Embryonic facial prominence (tissue), 1 donor: Measurements from ENCODE around the gene PNPLA2.

Source experiments
- DNase-seq: peaks from one replicate; pipeline ENCODE4 v3.0.0-alpha.2; 2016; ENCODE audit errors: extremely low spot score

The PNPLA2 gene

GRCh38 chr11:783581-784015 lies 35.1 kb upstream of the PNPLA2 start:
- peak; percentile 71 for DNase-seq

DNA sequence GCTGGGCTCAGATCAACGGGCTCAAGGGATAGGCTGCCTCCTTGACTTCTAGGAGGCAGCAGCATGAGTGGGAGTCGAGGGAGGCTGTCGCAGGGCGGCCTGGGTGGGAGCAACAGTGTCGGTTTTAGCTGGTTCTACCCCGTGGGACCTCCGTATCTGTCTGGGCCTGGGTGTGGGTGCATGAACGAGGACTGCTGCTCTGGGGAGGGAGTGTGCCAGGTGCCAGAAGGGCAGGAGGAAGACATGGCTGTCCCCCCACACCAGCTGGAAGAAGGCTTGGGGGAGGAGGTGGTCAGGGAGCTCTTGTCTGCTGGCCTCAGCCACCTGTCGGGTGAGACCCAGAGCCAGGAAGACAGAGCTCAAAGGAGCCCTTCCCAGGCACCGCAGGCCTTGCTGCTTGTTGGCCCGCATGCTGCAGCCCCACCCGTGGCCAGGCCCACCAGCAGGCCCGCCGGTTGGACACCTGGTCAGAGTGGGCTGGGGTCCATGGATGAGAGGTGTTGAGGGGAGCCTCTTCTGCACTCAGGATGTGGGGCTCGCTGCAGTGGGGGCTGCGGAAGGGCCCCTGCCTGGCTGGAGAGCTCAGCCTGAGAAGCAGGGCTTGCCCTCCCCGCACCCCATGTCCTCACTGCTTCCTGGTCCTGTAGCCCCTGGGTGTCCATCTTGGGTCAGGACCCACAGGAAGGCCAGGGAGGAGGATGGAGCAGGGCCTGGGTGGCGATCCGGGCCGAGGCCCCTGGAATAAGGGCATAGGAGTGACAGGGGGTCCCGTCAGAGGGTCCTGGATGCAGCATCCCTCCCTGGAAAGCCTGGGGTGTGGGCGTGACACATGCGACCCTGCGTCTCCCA lies 32.3 kb upstream of the PNPLA2 start:
- no peak for DNase-seq

GRCh38 chr11:787084-787675 lies 31.5 kb upstream of the PNPLA2 start:
- no peak for DNase-seq

DNA sequence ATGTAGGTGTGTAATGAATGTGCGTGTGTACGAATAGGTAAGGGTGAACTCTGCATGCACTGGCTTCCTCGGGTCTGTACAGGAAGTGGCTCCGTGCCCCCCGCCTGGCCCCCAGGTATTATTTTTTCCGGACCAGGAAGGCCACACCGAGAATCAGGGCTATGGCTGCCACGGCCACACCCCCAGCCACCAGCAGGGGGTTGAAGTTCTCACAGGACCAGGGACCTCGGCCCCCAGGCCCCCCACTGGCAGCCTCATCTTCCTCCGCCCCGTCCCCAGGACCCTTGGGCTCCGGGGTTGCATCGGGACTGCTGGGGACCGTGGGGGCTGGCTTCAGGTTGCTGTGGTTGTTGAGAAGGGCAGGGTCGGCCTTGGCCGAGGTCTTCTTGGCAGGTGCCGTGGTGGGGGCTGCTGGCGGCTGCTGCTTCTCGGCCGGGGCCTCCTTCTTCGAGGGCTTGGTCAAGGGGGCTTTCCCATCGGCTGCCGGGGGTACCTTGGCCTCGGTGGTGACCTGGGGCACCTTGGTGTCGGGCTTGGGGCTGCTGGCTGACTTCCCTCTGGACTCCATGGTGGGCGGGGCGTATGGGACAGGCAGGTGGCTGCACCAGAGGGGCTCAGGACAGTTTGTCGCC lies 30.6 kb upstream of the PNPLA2 start:
- DNase-seq: no peak

DNA sequence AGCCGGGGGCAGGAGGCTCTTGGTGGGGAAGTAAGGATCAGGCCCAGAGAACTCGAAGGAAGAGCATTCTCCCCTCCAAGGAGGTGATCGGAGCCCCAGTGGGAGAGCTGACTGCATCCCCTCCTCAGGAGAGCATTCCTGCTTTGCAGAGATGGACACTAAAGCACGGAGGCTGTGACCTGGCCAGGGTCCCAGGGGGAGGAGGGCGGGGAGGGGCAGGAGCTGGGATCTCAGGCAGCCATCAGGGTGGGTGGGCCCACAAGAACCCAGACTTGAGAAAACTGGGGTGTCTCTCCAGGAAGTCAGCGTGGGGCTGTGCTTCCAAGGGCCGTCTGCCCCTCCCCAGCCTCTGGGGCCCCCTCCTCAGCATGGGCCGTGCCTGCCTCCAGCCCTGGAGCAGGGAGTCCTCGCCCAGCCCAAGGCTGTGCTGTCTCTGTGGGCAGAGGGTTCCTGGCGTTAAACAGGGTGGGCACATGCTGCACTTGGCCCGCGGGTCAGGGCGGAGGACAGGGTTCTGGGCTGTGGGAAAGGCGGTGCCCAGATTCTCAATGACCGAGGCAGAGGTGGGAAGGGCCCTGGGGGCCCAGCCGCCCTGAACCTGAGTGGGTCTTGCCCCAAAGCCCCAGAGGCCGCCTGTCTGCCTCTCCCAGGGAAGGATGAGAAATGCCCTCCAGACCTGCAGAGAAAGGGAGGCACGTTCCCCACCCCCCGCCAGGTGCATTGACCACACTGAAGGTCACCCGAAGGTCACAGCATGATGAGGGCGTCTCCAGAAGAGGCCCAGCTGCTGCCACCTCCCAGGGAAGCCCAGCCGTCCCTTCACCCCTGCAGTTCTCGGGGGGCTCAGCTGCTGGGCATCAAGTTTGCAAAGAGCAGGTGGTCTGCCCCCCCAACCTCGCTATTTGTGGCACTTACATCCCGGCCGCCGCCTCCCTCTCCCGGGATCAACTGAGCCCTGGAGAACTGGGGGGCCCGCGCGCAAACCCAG lies 29.5 kb upstream of the PNPLA2 start:
- DNase-seq: no peak

- no peak for DNase-seq
Measured at GRCh38 chr11:789943-790342, 28.8 kb upstream of the PNPLA2 start, which contains the start of gene CEND1. CEND1 (minus strand) TSS chr11:790090; CDS start chr11:788576, 1,514 bp downstream.

GRCh38 chr11:790721-791564 lies 27.8 kb upstream of the PNPLA2 start:
- no peak for DNase-seq

GRCh38 chr11:791658-792534 lies 26.8 kb upstream of the PNPLA2 start:
- no peak for DNase-seq

DNA sequence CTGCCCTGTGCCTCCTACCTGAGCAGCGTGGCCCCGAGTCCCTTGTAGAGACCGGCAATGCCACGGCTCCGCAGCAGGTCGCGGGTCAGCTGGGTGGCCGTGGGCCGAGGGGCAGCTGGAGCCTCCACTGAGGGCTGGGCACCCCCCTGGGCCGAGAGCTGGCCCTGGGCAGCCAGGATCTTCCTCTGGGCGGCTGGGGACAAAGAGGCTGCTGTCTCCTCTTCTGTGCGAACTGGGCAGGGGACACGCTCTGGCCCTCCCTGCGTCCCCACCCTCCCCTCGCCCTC lies 26.2 kb upstream of the PNPLA2 start:
- no peak for DNase-seq

DNA sequence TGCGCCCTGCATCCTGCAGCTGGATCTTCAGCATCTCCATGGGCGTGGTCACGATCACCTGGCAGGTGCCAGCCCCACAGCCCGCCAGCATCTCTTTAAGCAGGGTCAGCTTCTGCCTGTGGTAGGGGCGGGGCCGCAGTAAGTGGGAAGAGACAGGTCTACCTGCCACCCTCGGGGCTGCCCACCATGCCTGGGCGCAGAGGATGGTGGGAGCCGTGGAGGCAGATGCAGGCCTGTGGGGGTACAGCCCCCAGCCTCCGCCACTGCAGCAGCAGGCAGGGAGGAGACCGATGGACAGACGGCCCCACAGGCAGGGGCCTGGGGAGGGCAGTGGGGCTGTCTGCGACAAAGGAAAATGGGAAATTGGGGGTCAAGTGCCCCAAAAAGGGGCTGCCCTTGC lies 25.8 kb upstream of the PNPLA2 start:
- no peak for DNase-seq

- no peak for DNase-seq
Measured at GRCh38 chr11:793556-793955, 25.2 kb upstream of the PNPLA2 start.

DNA sequence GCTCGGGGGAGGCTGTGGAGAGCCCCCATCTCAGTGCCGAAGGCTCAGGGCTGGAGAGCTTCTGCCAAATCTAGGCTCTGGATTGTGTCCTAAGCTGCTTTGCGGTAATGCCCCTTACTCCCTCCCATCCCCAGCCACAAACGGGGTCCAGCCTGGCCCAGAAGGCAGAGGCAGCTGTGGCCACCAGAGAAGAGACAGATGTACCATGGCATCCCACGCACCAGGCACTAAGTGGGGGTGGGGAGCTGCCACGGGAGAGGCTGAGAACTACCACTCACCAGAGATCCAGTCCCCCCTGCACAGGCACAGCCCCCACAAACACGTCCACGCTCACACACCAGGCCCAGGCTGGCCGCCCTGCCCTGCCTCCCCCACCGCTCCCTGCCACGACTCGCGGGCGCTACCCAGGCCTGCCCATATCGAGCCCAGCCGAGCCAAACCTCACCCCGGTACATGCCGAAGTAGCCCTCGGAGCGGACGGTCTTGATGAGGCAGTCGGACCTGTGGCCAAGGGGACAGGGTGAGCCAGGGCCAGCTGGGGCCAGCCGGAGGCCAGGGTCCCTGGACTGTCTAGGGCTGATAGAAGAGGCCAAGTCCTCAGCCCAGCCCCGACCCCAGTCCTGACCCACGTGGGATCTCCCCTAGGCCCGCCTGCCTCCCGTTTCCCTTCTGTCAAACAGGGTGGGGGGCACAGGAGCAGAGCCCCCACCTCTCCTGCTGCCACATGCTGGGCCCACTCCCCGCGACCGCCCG lies 24.5 kb upstream of the PNPLA2 start:
- no peak for DNase-seq

DNA sequence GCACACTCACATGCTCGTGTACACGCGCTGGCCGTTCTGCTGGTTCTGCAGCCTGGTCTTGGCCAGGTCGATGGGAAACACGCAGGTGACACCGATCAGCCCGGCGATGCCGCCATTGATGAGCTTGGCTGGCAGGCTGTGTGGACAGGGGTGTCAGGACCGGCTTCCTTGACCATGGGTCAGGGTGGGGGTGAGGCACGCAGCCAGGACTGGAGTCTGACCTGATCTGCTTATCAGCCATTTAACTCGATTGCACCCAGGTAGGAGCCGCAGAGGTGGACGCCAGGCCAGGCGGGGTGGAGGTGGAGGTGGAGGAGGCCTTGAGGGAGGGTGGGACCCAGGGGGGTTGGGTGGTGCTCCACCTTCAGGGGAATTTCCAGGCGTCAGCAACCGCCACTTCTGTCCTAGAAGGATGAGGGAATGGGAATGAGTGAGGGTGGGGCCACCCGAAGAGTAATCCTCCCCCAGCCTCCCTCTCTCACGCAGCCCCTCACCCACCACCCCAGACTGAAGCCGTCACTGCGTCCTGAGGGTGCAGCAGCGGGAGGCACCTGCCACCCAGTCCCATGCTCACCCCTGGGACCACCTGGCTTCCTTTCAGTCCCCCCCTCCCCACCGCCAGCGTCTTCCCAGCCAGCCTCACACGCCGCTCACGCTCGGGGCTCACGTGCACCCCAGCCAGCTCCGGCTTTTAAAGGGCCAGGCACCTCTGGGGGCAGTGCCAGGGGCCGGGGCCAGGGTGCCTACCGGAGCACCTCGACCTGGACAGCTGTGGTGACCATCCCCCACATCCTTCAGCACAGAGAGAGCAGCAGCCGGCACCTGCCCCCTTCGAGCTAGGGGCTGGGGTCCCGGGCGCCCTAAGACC lies 23.7 kb upstream of the PNPLA2 start:
- DNase-seq: no peak

DNA sequence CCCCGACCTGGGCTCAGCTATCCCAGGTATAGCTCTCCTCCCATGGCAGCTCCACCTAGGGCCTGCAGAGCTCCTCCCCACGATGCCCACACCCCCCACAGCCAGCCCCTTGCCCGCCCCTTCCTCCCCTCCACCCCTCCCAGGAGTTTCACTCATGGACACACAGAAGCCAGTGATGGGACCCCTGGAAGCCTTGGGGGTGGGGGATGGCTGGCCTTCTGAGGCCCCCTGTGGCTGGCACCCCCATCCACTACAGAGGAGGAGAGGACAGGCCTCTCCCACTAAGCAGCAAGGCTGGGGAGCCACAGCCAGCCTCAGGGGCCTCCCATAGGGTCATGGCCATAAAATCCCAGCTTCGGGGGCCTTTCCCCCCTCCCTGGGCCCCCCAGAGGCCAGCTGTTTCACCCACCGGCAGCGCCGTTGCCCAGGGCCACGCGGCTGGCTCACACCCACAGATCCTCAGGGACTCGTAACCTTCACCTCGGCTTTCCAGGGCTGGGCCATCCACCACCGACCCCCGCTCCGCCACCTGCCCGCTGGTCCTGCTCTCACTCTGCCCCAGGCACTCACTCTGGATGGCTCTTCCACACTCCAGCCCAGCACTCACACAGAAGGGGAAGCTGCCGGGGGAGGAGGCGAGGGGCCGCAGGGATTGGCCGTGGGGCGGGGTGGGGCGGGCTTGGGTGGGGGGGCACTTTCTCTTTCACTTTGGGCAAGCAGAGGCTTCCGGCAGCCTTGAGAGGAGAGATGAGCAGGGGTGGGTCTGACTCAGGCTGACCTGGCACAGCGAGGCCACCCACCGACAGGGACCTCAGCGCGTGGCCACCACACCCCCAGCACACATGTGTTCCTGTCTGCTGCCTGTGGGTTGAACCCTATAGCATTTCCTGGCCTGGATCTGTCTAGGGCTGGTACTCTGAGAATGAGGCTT lies 22.8 kb upstream of the PNPLA2 start:
- DNase-seq: no peak

DNA sequence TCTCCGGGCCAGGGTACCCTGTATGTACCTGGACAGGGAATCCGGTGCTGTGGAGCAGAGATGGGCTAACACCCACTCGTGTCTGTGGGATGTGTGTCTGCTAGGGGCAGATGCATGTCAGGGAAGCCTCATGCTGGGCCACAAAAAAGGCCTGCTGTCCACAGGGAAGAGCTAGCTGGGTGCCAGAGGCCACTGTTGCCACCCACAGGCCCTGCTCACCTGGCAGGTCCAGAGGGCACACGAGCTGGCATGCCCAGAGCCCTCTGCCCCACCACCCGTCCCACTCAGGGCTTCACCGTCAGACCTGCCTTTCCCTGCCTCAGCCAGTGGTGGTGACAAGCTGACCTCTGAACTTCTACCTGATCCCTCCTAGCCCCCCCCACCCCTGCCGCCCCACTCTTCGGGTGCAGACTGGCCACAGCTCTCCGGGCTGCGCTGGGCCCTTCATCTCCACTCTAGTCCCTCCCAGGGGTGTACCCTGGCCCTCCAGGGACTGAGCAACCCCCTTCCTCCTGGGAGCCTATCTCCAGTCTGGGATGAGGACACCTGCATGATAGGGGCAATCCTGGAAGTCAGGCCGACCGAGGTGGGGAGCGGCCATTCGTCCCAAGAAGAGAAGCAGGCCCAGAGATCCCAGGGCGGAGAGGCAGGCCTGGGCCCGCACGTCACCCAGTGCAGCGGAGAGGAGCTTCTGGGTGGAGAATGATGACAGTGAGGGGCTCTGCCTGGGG lies 22.0 kb upstream of the PNPLA2 start:
- no peak for DNase-seq
